K562 (cell line): ENCODE measurements around the gene AP3S2. TPM values are rescaled to one million over a fixed set of nuclear protein-coding genes. Genes with fewer than 3 reads are reported as not detected.

ENCODE experiments used
- BHLHE40 ChIP-seq: IDR thresholded peaks from 2 replicates; pipeline ENCODE4 v1.6.1; 2011; ENCODE audit warnings: low read length, improper control_type of control experiment
- CXXC5 ChIP-seq: fragments of 250-450 bp; sonication (Bioruptor Pico); IDR thresholded peaks from 2 replicates; pipeline ENCODE4 v1.8.0; 2022; ENCODE audit warnings: inconsistent platforms, mild to moderate bottlenecking, moderate library complexity
- ELF1 ChIP-seq: fragments of 200-800 bp; sonication (Bioruptor generic); IDR thresholded peaks from 2 replicates; pipeline ENCODE4 v1.6.1; 2016; ENCODE audit warnings: missing genetic modification characterization, missing compliant biosample characterization
- ETV5 ChIP-seq: sonication (generic); formaldehyde crosslinking; IDR thresholded peaks from 2 replicates; pipeline ENCODE4 v1.4.0; 2020; ENCODE audit warnings: low read depth, mild to moderate bottlenecking, missing genetic modification reagents
- GABPA ChIP-seq: fragments of 200-800 bp; sonication (Bioruptor generic); conservative IDR thresholded peaks from 2 replicates; pipeline ENCODE4 v1.6.1; 2016; ENCODE audit warnings: low read depth, missing genetic modification characterization, missing compliant biosample characterization
- HNRNPK ChIP-seq: fragments of 200-400 bp; formaldehyde crosslinking; IDR thresholded peaks from one replicate; pipeline ENCODE4 v1.6.1; 2018; ENCODE audit warnings: mild to moderate bottlenecking, low read depth, low read length; ENCODE audit not compliant: poor library complexity, severe bottlenecking
- MEF2A ChIP-seq: IDR thresholded peaks from 2 replicates; pipeline ENCODE4 v1.6.1; 2011; ENCODE audit warnings: low read depth, mild to moderate bottlenecking, low read length, moderate library complexity; ENCODE audit not compliant: control insufficient read depth
- NCOA6 ChIP-seq: fragments of 450-650 bp; IDR thresholded peaks from 2 replicates; pipeline ENCODE4 v1.6.1; 2017; ENCODE audit warnings: mild to moderate bottlenecking
- NONO ChIP-seq, 2 experiments: fragments of 200-400 bp in 1 of 2; fragments of 450-650 bp in 1 of 2; formaldehyde crosslinking in 1 of 2; IDR thresholded peaks; 2 replicates each; pipeline ENCODE4 v1.6.1; 2017; ENCODE audit warnings: low read depth in 2 of 2, mild to moderate bottlenecking in 2 of 2, moderate library complexity in 2 of 2, low read length in 1 of 2
- PML ChIP-seq: IDR thresholded peaks from 2 replicates; pipeline ENCODE4 v1.6.1; 2012; ENCODE audit warnings: low read length, inconsistent platforms
- RAD21 ChIP-seq, 2 experiments: fragments of 250-450 bp in 1 of 2; fragments of 450-650 bp in 1 of 2; sonication (Bioruptor Pico) in 1 of 2; formaldehyde crosslinking in 1 of 2; IDR thresholded peaks in 1 of 2; conservative IDR thresholded peaks in 1 of 2; 2 replicates each; pipeline versions ENCODE4 v1.4.0 to v1.8.0; 2020 to 2022; ENCODE audit warnings: mild to moderate bottlenecking in 2 of 2, moderate library complexity in 1 of 2
- RHOXF2B ChIP-seq: fragments of 250-450 bp; sonication (Bioruptor Pico); conservative IDR thresholded peaks from 2 replicates; pipeline ENCODE4 v1.5.1; 2021
- STAG1 ChIP-seq: sonication (generic); formaldehyde crosslinking; IDR thresholded peaks from 2 replicates; pipeline ENCODE4 v1.5.0; 2020; ENCODE audit warnings: missing genetic modification reagents, borderline replicate concordance
- ZNF274 ChIP-seq: IDR thresholded peaks from 2 replicates; pipeline ENCODE4 v1.6.1; 2011; ENCODE audit warnings: low read depth, mild to moderate bottlenecking, low read length, moderate library complexity, borderline replicate concordance
- ZNF592 ChIP-seq: fragments of 450-650 bp; IDR thresholded peaks from 2 replicates; pipeline ENCODE4 v1.6.1; 2017; ENCODE audit warnings: antibody characterized with exemption, mild to moderate bottlenecking
- polyA plus RNA-seq, 8 experiments: library from polyadenylated mRNA; depleted of rRNA in 4 of 8; stranded (reverse) in 5 of 8; unstranded in 3 of 8; fragments of >200 nt; fragmentation: Nextera tagmentation in 2 of 8; fragmentation: Illumina TruSeq in 1 of 8; extraction: Ambion mirVana in 2 of 8; extraction: Trizol in 1 of 8; gene quantifications; 2 replicates each; pipeline versions ENCODE4 v1.2.1 to v1.2.3, GENCODE V29; 2011 to 2014; ENCODE audit warnings: inconsistent platforms in 1 of 8, missing spikeins in 1 of 8
- total RNA-seq, 7 experiments: library from RNA; depleted of rRNA in 6 of 7; stranded (reverse); fragments of >200 nt in 6 of 7; fragmentation: Illumina TruSeq in 2 of 7; extraction: Trizol in 2 of 7; gene quantifications; 2 replicates each; pipeline versions ENCODE4 v1.2.1 to v1.2.3, GENCODE V29; 2011 to 2021; ENCODE audit warnings: low replicate concordance in 1 of 7
- TF ChIP-seq, protein P1 (sequence below), 3 experiments: IDR thresholded peaks in 2 of 3; conservative IDR thresholded peaks in 1 of 3; 2 replicates each; pipeline ENCODE4 v1.5.1; 2011 to 2012; ENCODE audit warnings: low read length in 3 of 3, mild to moderate bottlenecking in 3 of 3, control low read depth in 2 of 3, improper control_type of control experiment in 1 of 3, inconsistent platforms in 1 of 3, low read depth in 1 of 3, mixed read lengths in 1 of 3, moderate library complexity in 1 of 3; ENCODE audit not compliant: insufficient read depth in 2 of 3

AP3S2 gene
- total and polyA plus RNA-seq, 9 of the 15 experiments (the other 6 are each of a cell fraction or from before 2014, with no cell fraction given) = 16.4 to 54.1 (median 37.4) TPM

- TF ChIP-seq HNRNPK (no peak), NONO (IDR thresholded peaks at IDR 0.05; ENCODE audit: low read depth in 2 of 2, low read length in 1 of 2) (no peak), MEF2A (0 out of 2 replicates have a peak, but pooled peaks have one; percentile 6), STAG1 (CRISPR knock-in tag) (peak; percentile 61; the same call in 1 of the 2 replicates), RAD21 (CRISPR knock-in tag; conservative IDR thresholded peaks at IDR 0.05 in 1 of 2, IDR thresholded peaks at IDR 0.05 in 1 of 2) (peak; percentile 84 to 85), ELF1 (tag) (peak; percentile 33; the same call in 1 of the 2 replicates), ETV5 (CRISPR knock-in tag) (peak; percentile 63; the same call in 1 of the 2 replicates), PML (0 out of 2 replicates have a peak, but pooled peaks have one; percentile 30), NCOA6 (no peak), BHLHE40 (peak; percentile 87), CXXC5 (CRISPR knock-in tag) (peak; percentile 32), RHOXF2B (CRISPR knock-in tag) (no peak), ZNF274 (no peak), GABPA (tag) (no peak), ZNF592 (peak; percentile 62; the same call in 1 of the 2 replicates)
- TF ChIP-seq, protein P1, sequence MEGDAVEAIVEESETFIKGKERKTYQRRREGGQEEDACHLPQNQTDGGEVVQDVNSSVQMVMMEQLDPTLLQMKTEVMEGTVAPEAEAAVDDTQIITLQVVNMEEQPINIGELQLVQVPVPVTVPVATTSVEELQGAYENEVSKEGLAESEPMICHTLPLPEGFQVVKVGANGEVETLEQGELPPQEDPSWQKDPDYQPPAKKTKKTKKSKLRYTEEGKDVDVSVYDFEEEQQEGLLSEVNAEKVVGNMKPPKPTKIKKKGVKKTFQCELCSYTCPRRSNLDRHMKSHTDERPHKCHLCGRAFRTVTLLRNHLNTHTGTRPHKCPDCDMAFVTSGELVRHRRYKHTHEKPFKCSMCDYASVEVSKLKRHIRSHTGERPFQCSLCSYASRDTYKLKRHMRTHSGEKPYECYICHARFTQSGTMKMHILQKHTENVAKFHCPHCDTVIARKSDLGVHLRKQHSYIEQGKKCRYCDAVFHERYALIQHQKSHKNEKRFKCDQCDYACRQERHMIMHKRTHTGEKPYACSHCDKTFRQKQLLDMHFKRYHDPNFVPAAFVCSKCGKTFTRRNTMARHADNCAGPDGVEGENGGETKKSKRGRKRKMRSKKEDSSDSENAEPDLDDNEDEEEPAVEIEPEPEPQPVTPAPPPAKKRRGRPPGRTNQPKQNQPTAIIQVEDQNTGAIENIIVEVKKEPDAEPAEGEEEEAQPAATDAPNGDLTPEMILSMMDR (IDR thresholded peaks at IDR 0.05 in 2 of 3, conservative IDR thresholded peaks at IDR 0.05 in 1 of 3; ENCODE audit: insufficient read depth in 2 of 3, low read depth in 1 of 3, low read length in 3 of 3) = peak; percentile 90 to 94 (median 90)
Measured at GRCh38 chr15:89874926-89875564, 18.7 kb downstream of the AP3S2 start (continued).
